ENCODE measurements around the gene AMPD1.

The AMPD1 gene

DNA sequence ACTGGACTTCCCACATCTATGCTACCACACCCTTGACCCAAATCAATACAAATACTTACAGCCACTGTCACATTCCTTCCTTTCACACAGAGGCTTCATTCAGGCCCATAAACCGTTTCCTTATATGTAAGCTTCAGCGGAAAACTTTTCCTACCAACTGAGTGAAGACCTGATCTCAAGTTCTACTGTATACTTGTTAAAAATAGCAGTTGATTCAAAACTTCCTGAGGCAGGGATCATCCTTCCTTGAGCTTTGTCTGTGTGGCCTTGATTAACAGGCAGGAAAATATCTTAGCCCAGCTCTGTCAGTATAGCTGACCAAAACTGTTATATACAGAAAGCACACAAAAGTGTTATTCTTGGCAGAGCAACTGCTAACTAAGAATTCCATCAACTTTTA is 68.2 kb downstream of the AMPD1 start:
- no peak for DNase-seq

DNA sequence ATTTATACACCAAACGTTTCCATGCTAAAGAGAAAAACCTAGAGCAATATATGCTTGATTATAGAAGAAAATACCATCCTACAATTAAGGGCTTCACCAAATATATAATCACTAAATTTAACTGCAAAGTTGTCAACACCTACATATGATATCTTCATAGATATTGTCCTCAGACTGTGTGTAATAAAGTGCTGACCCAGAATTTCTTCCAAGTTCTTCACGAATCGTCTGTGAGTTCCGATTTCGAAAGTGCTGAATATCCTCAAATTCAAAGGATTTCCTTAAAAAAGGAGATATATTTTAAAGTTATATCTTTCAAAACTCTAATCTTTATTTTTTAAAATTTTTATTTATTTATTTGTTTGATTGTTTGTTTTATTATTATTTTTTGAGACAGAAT is 72.0 kb downstream of the AMPD1 start:
- no peak for DNase-seq
